HepG2 (cell line): ENCODE measurements around the gene CTSA. TPM values are rescaled to one million over a fixed set of nuclear protein-coding genes. Genes with fewer than 3 reads are reported as not detected.

ENCODE experiments used
- ATAC-seq: fragments of 200-7000 bp; cut with Tn5 transposase; 3 replicates; pipeline ENCODE4 v1.9.1; 2020; ENCODE audit warnings: mild to moderate bottlenecking, moderate library complexity
- BruUV-seq: library from RNA; stranded (reverse); fragments of 400-500 nt; replicated peaks from 2 replicates; lab custom pipeline; 2021; lab: Mats Ljungman, UMichigan
- CTCF ChIA-PET: fragments of 300-600 bp; formaldehyde crosslinking; extraction: SDS; loops from one replicate; lab custom pipeline; 2021; ENCODE audit warnings: low total read pairs, inconsistent platforms, low intra/inter-chr PET ratio; lab: Yijun Ruan, JAX
- POLR2A ChIA-PET: fragments of 350-600 bp; sonication (Branson Sonifier 250); formaldehyde crosslinking; loops from one replicate; lab custom pipeline; 2020; ENCODE audit warnings: antibody characterized with exemption, inconsistent platforms; lab: Yijun Ruan, JAX
- DNase-seq: peaks from one replicate; pipeline ENCODE4 v3.0.0-alpha.2; 2015; ENCODE audit warnings: low spot score
- FAIRE-seq: peaks from 3 replicates; lab custom pipeline; 2011; peaks lifted over from hg19 to GRCh38; lab: Jason Lieb, UNC
- H2AFZ ChIP-seq: one replicate; pipeline ENCODE4 v1.6.1; 2011; ENCODE audit warnings: low read length, inconsistent platforms
- H3K27ac ChIP-seq: fragments of 300-600 bp; 3 replicates; pipeline ENCODE4 v1.8.0; 2011; ENCODE audit warnings: mixed run types, mild to moderate bottlenecking, mixed read lengths, low read length, inconsistent platforms; ENCODE audit not compliant: insufficient read depth; ENCODE audit errors: extremely low read length
- H3K27me3 ChIP-seq, 2 experiments: fragments of 200-600 bp in 1 of 2; 2 replicates in 1 of 2; 3 replicates in 1 of 2; pipeline versions ENCODE4 v1.6.0 to v1.8.0; 2011; ENCODE audit warnings: low read length in 2 of 2, mild to moderate bottlenecking in 2 of 2, moderate library complexity in 2 of 2, inconsistent platforms in 1 of 2; ENCODE audit not compliant: insufficient read depth in 2 of 2, control insufficient read depth in 1 of 2
- H3K36me3 ChIP-seq, 2 experiments: fragments of 200-600 bp in 1 of 2; replicated peaks in 1 of 2; 2 replicates in 1 of 2; 3 replicates in 1 of 2; pipeline versions ENCODE4 v1.5.1 to v1.8.0; 2011; ENCODE audit warnings: low read length in 2 of 2, inconsistent platforms in 1 of 2; ENCODE audit not compliant: insufficient read depth in 2 of 2, control insufficient read depth in 1 of 2
- H3K4me1 ChIP-seq: 2 replicates; pipeline ENCODE4 v1.5.1; 2012; ENCODE audit warnings: low read length, inconsistent platforms; ENCODE audit not compliant: insufficient read depth
- H3K4me2 ChIP-seq: 2 replicates; pipeline ENCODE4 v1.6.0; 2011; ENCODE audit warnings: low read depth, low read length, inconsistent platforms
- H3K4me3 ChIP-seq, 3 experiments: fragments of 200-600 bp in 1 of 3; sonication (generic), shearing (Covaris generic) in 1 of 3; replicated peaks in 1 of 3; 2 replicates each; pipeline ENCODE4 v1.5.1; 2011 to 2016; ENCODE audit warnings: low read length in 3 of 3, inconsistent platforms in 2 of 3, low read depth in 2 of 3, mild to moderate bottlenecking in 2 of 3, control low read depth in 1 of 3, mixed read lengths in 1 of 3; ENCODE audit not compliant: insufficient read depth in 1 of 3
- H3K79me2 ChIP-seq: one replicate; pipeline ENCODE4 v1.6.1; 2011; ENCODE audit warnings: low read length, inconsistent platforms; ENCODE audit not compliant: insufficient read depth
- H3K9ac ChIP-seq: 2 replicates; pipeline ENCODE4 v1.6.0; 2011; ENCODE audit warnings: mild to moderate bottlenecking, low read depth, low read length, inconsistent platforms; ENCODE audit not compliant: insufficient read depth
- H3K9me3 ChIP-seq: 2 replicates; pipeline ENCODE4 v1.5.1; 2012; ENCODE audit warnings: mild to moderate bottlenecking, low read length
- H4K20me1 ChIP-seq: 2 replicates; pipeline ENCODE4 v1.6.0; 2011; ENCODE audit warnings: inconsistent platforms, mild to moderate bottlenecking, low read length, moderate library complexity; ENCODE audit not compliant: insufficient read depth
- ARID5B ChIP-seq: IDR thresholded peaks from 2 replicates; pipeline ENCODE4 v1.4.0; 2020; ENCODE audit warnings: mild to moderate bottlenecking, missing genetic modification reagents
- ATF1 ChIP-seq: IDR thresholded peaks from 2 replicates; pipeline ENCODE4 v1.6.1; 2016; ENCODE audit warnings: mild to moderate bottlenecking, control low read depth
- ATM ChIP-seq: fragments of 450-650 bp; IDR thresholded peaks from 2 replicates; pipeline ENCODE4 v1.7.1; 2017; ENCODE audit warnings: mild to moderate bottlenecking, borderline replicate concordance
- FOSL2 ChIP-seq: sonication (generic); formaldehyde crosslinking; IDR thresholded peaks from 2 replicates; pipeline ENCODE4 v1.4.0; 2020; ENCODE audit warnings: missing genetic modification reagents
- GMEB1 ChIP-seq: sonication (generic); formaldehyde crosslinking; IDR thresholded peaks from 2 replicates; pipeline ENCODE4 v1.5.1; 2020; ENCODE audit warnings: missing genetic modification reagents, mild to moderate bottlenecking, borderline replicate concordance
- HES4 ChIP-seq: sonication (generic); formaldehyde crosslinking; IDR thresholded peaks from 2 replicates; pipeline ENCODE4 v1.9.0; 2021; ENCODE audit warnings: mild to moderate bottlenecking, missing genetic modification reagents, borderline replicate concordance
- MZF1 ChIP-seq: sonication (generic); formaldehyde crosslinking; IDR thresholded peaks from 2 replicates; pipeline ENCODE4 v1.8.1; 2023; ENCODE audit warnings: mild to moderate bottlenecking, missing genetic modification reagents, borderline replicate concordance
- REST ChIP-seq, 2 experiments: IDR thresholded peaks; 2 replicates each; pipeline ENCODE4 v1.6.1; 2011 to 2012; ENCODE audit warnings: low read length in 2 of 2, borderline replicate concordance in 1 of 2, low read depth in 1 of 2, mild to moderate bottlenecking in 1 of 2, moderate library complexity in 1 of 2
- ZNF180 ChIP-seq: sonication (generic); formaldehyde crosslinking; IDR thresholded peaks from 2 replicates; pipeline ENCODE4 v1.4.0; 2020; ENCODE audit warnings: low read depth, missing genetic modification reagents, borderline replicate concordance
- ZNF367 ChIP-seq: sonication (generic); formaldehyde crosslinking; IDR thresholded peaks from 2 replicates; pipeline ENCODE4 v1.4.0; 2020; ENCODE audit warnings: missing genetic modification reagents, borderline replicate concordance
- ZNF550 ChIP-seq: sonication (generic); formaldehyde crosslinking; IDR thresholded peaks from 2 replicates; pipeline ENCODE4 v1.4.0; 2020; ENCODE audit warnings: mild to moderate bottlenecking, missing genetic modification reagents, borderline replicate concordance
- ZNF781 ChIP-seq: sonication (generic); formaldehyde crosslinking; IDR thresholded peaks from 2 replicates; pipeline ENCODE4 v1.5.1; 2020; ENCODE audit warnings: borderline replicate concordance, mild to moderate bottlenecking, missing genetic modification reagents; ENCODE audit errors: not compliant biosample characterization
- WGBS: methylation state at CpG from one replicate; pipeline ENCODE4 v1.1.6; 2017; ENCODE audit warnings: low lambda C conversion rate; 5-methylcytosine and 5-hydroxymethylcytosine counted together
- in situ Hi-C: cut with HindIII; loops from 2 replicates; pipeline ENCODE4 v1.10.0; 2017; ENCODE audit warnings: low pct_unique_long_range_greater_than_20kb; ENCODE audit not compliant: extremely low pct_ligation_motif_present
- intact Hi-C: fragments of 100-400 bp; cut with micrococcal nuclease; formaldehyde crosslinking; loops from one replicate; pipeline ENCODE4 v1.10.0; 2022; ENCODE audit not compliant: unreplicated experiment
- polyA plus RNA-seq, 8 experiments: library from polyadenylated mRNA; depleted of rRNA in 3 of 8; stranded (reverse) in 7 of 8; unstranded in 1 of 8; fragments of >200 nt; fragmentation: Illumina TruSeq in 4 of 8; extraction: Trizol in 4 of 8; gene quantifications; 2 replicates each; pipeline versions ENCODE4 v1.2.1 to v1.2.3, GENCODE V29; 2011 to 2016; ENCODE audit warnings: low read depth in 4 of 8, missing spikeins in 1 of 8, mixed read lengths in 1 of 8; ENCODE audit not compliant: insufficient read depth in 1 of 8
- total RNA-seq, 5 experiments: library from RNA; depleted of rRNA; stranded (reverse); fragments of >200 nt; fragmentation: Illumina TruSeq; extraction: Trizol; gene quantifications; 2 replicates each; pipeline ENCODE4 v1.2.3, GENCODE V29; 2016; ENCODE audit warnings: low read depth in 1 of 5

Gene CTSA
- total and polyA plus RNA-seq, 2 of the 13 experiments (the other 11 are each of a cell fraction or from before 2014, with no cell fraction given) = 202 to 231 TPM

- Histone ChIP-seq H3K9ac (peak overlapping the region; percentile 87), H3K4me3 (peak overlapping the region; percentile 86 to 98 (median 96)), H3K27me3 (no peaks in the 10 kb centered on the region), H3K4me1 (peaks cover 45% of the 10 kb centered on the region), H3K9me3 (no peaks in the 10 kb centered on the region), H3K79me2 (peaks cover 32% of the 10 kb centered on the region), H3K4me2 (peak overlapping the region; percentile 85), H4K20me1 (no peaks in the 10 kb centered on the region), H3K36me3 (peaks cover 26 to 47% of the 10 kb centered on the region in 2 experiments), H3K27ac (peak overlapping the region; percentile 87), H2AFZ (no peak overlapping the region)
- FAIRE-seq (peak; percentile 78), DNase-seq (peak; percentile 92), ATAC-seq (peak; percentile 87)
- in situ Hi-C loops = loop anchor here (5.0 kb wide), 2 partner anchors 42 to 72 kb away; partner anchors contain the start of gene PCIF1
- BruUV-seq = TSS peak; percentile 70
- intact Hi-C loops = loop anchor here (1.0 to 2.0 kb wide), 6 partner anchors 34 to 73 kb away; partner anchors contain the start of genes ACOT8, PCIF1, SNX21 and ZSWIM3
- WGBS = 42% methylated on average over 60 of the region's 79 CpGs
- ChIA-PET CTCF (interaction anchor here (1.2 to 2.6 kb wide), 5 partner anchors 43 to 91 kb away, joined by 3 to 19 read pairs (median 3); partner anchors contain the start of gene ZNF335), POLR2A (interaction anchor here (0.7 to 8.1 kb wide), 28 partner anchors 9 to 98 kb away, joined by 3 to 164 read pairs (median 8); partner anchors contain the start of genes ACOT8, DNTTIP1, PCIF1 and PLTP)
- TF ChIP-seq MZF1 (CRISPR knock-in tag) = no peak
- no peak for TF ChIP-seq ZNF550 (CRISPR knock-in tag)
- no peak for TF ChIP-seq ATF1 (CRISPR knock-in tag)
- no peak; the same call in none of the 2 replicates for TF ChIP-seq GMEB1
- TF ChIP-seq ZNF180 = no peak
- TF ChIP-seq ZNF367 (CRISPR knock-in tag) = no peak
- TF ChIP-seq ARID5B (CRISPR knock-in tag) = peak; percentile 43
- peak; percentile 18 for TF ChIP-seq ZNF781 (CRISPR knock-in tag)
- 0 out of 2 replicates have a peak, but pooled peaks have one; percentile 7 for TF ChIP-seq HES4 (CRISPR knock-in tag)
- no peak for TF ChIP-seq REST (IDR thresholded peaks at IDR 0.05; ENCODE audit: borderline replicate concordance in 1 of 2, low read depth in 1 of 2, low read length in 2 of 2)
- no peak for TF ChIP-seq ATM
- peak; percentile 58 for TF ChIP-seq FOSL2
These were observed 804 bp upstream of the CTSA start for GRCh38 chr20:45890077-45890984.
